Keratinocyte (primary cell): Measurements from ENCODE around the gene ANKFY1. TPM values are rescaled to one million over a fixed set of nuclear protein-coding genes. Genes with fewer than 3 reads are reported as not detected.

ENCODE experiments used
- DNase-seq: peaks from one replicate; pipeline ENCODE4 v3.0.0-alpha.2; 2011; ENCODE audit warnings: low read depth, missing footprints, low spot score
- FAIRE-seq: peaks from 2 replicates; lab custom pipeline; 2011; peaks lifted over from hg19 to GRCh38; lab: Jason Lieb, UNC
- H2AFZ ChIP-seq: 2 replicates; pipeline ENCODE4 v1.6.0; 2012; ENCODE audit warnings: low read length, control low read depth, inconsistent platforms; ENCODE audit not compliant: control insufficient read depth
- H3K27ac ChIP-seq: 2 replicates; pipeline ENCODE4 v1.5.1; 2011; ENCODE audit warnings: low read length; ENCODE audit not compliant: control insufficient read depth, insufficient read depth
- H3K27me3 ChIP-seq: 3 replicates; pipeline ENCODE4 v1.6.0; 2011; ENCODE audit warnings: low read length; ENCODE audit not compliant: control insufficient read depth, insufficient read depth; ENCODE audit errors: extremely low read depth
- H3K36me3 ChIP-seq, 2 experiments: 2 replicates in 1 of 2; 3 replicates in 1 of 2; pipeline ENCODE4 v1.5.1; 2011; ENCODE audit warnings: low read length in 2 of 2, mild to moderate bottlenecking in 1 of 2; ENCODE audit not compliant: control insufficient read depth in 2 of 2, insufficient read depth in 2 of 2; ENCODE audit errors: extremely low read depth in 1 of 2
- H3K4me1 ChIP-seq: 3 replicates; pipeline ENCODE4 v1.5.1; 2011; ENCODE audit warnings: low read length; ENCODE audit not compliant: control insufficient read depth, insufficient read depth; ENCODE audit errors: extremely low read depth
- H3K4me2 ChIP-seq: 3 replicates; pipeline ENCODE4 v1.6.0; 2011; ENCODE audit warnings: low read depth, low read length; ENCODE audit not compliant: control insufficient read depth, insufficient read depth; ENCODE audit errors: extremely low read depth
- H3K4me3 ChIP-seq, 3 experiments: fragments of 200-600 bp in 1 of 3; sonication (generic) in 1 of 3; 2 replicates in 2 of 3; 3 replicates in 1 of 3; pipeline ENCODE4 v1.5.1; 2011 to 2016; ENCODE audit warnings: low read length in 3 of 3, mild to moderate bottlenecking in 3 of 3, control low read depth in 2 of 3, inconsistent platforms in 1 of 3, low read depth in 1 of 3, mixed read lengths in 1 of 3, mixed run types in 1 of 3, moderate library complexity in 1 of 3; ENCODE audit not compliant: control insufficient read depth in 2 of 3, insufficient read depth in 2 of 3; ENCODE audit errors: extremely low read depth in 1 of 3
- H3K79me2 ChIP-seq: 2 replicates; pipeline ENCODE4 v1.6.0; 2012; ENCODE audit warnings: low read length; ENCODE audit not compliant: control insufficient read depth, insufficient read depth
- H3K9ac ChIP-seq: 3 replicates; pipeline ENCODE4 v1.6.0; 2011; ENCODE audit warnings: low read length; ENCODE audit not compliant: control insufficient read depth, insufficient read depth; ENCODE audit errors: extremely low read depth
- H3K9me1 ChIP-seq: 3 replicates; pipeline ENCODE4 v1.6.0; 2011; ENCODE audit warnings: low read length; ENCODE audit not compliant: control insufficient read depth, insufficient read depth; ENCODE audit errors: extremely low read depth
- H3K9me3 ChIP-seq: 2 replicates; pipeline ENCODE4 v1.5.1; 2012; ENCODE audit warnings: low read depth, low read length; ENCODE audit not compliant: control insufficient read depth
- H4K20me1 ChIP-seq: 3 replicates; pipeline ENCODE4 v1.6.0; 2011; ENCODE audit warnings: low read length; ENCODE audit not compliant: control insufficient read depth, insufficient read depth; ENCODE audit errors: extremely low read depth
- CTCF ChIP-seq, 3 experiments: IDR thresholded peaks in 1 of 3; conservative IDR thresholded peaks in 1 of 3; optimal IDR thresholded peaks in 1 of 3; 2 replicates in 2 of 3; 3 replicates in 1 of 3; pipeline versions ENCODE3 to v1.5.1; 2011; ENCODE audit warnings: low read length in 3 of 3, mild to moderate bottlenecking in 3 of 3, moderate library complexity in 2 of 3, control low read depth in 1 of 3, inconsistent platforms in 1 of 3; ENCODE audit not compliant: insufficient read depth in 2 of 3; ENCODE audit errors: extremely low read depth in 1 of 3
- EZH2 ChIP-seq: IDR thresholded peaks from one replicate; pipeline ENCODE4 v1.6.1; 2012; ENCODE audit warnings: inconsistent platforms, mild to moderate bottlenecking, low read length, moderate library complexity
- dilution Hi-C: fragments of 300-500 bp; cut with MboI; formaldehyde crosslinking; loops from one replicate; pipeline ENCODE4 v1.7.0; 2020; ENCODE audit warnings: low sequenced_read_pairs; ENCODE audit not compliant: extremely low pct_ligation_motif_present
- polyA plus RNA-seq, 5 experiments: library from polyadenylated mRNA; depleted of rRNA in 3 of 5; stranded (reverse) in 3 of 5; stranded (forward) in 1 of 5; unstranded in 1 of 5; fragments of >200 nt; gene quantifications; 1 replicate in 1 of 5; 2 replicates in 3 of 5; 3 replicates in 1 of 5; pipeline versions ENCODE4 v1.2.1 to v1.2.3, GENCODE V29; 2011 to 2012; ENCODE audit warnings: missing spikeins in 2 of 5, low read depth in 1 of 5, low replicate concordance in 1 of 5

ANKFY1 gene
- polyA plus RNA-seq, 1 donor (not counting 4 experiments of a cell fraction or from before 2014, with no cell fraction given): 27.0 TPM

- Histone ChIP-seq H3K4me1 (no peaks in the 10 kb centered on the region), H4K20me1 (no peaks in the 10 kb centered on the region), H3K4me2 (no peak overlapping the region), H2AFZ (no peak overlapping the region), H3K9me1 (no peaks in the 10 kb centered on the region), H3K36me3 (peaks cover 12 to 13% of the 10 kb centered on the region in 2 experiments), H3K27me3 (no peaks in the 10 kb centered on the region), H3K79me2 (no peaks in the 10 kb centered on the region), H3K27ac (no peak overlapping the region), H3K9ac (no peak overlapping the region), H3K4me3 (no peak overlapping the region), H3K9me3 (no peaks in the 10 kb centered on the region)
- FAIRE-seq (no peak), DNase-seq (no peak)
- TF ChIP-seq CTCF (optimal IDR thresholded peaks at IDR 0.05 in 1 of 3, IDR thresholded peaks at IDR 0.05 in 1 of 3, conservative IDR thresholded peaks at IDR 0.05 in 1 of 3; ENCODE audit: extremely low read depth in 1 of 3, insufficient read depth in 2 of 3, low read length in 3 of 3) (no peak), EZH2 (no peak)
- dilution Hi-C loops: no loop called here
Measured at GRCh38 chr17:4120332-4120731, 143.4 kb downstream of the ANKFY1 start.

GRCh38 chr17:4119299-4119698, 144.5 kb downstream of the ANKFY1 start:
- Histone ChIP-seq H4K20me1 (no peaks in the 10 kb centered on the region), H3K9me1 (no peaks in the 10 kb centered on the region), H3K9ac (no peak overlapping the region), H3K4me3 (no peak overlapping the region), H3K4me2 (no peak overlapping the region), H3K27ac (no peak overlapping the region), H3K9me3 (no peaks in the 10 kb centered on the region), H3K79me2 (no peaks in the 10 kb centered on the region), H2AFZ (no peak overlapping the region), H3K36me3 (peaks cover 12 to 17% of the 10 kb centered on the region in 2 experiments), H3K4me1 (no peaks in the 10 kb centered on the region), H3K27me3 (no peaks in the 10 kb centered on the region)
- dilution Hi-C loops: no loop called here
- no peak for DNase-seq
- no peak for FAIRE-seq
- TF ChIP-seq CTCF (optimal IDR thresholded peaks at IDR 0.05 in 1 of 3, IDR thresholded peaks at IDR 0.05 in 1 of 3, conservative IDR thresholded peaks at IDR 0.05 in 1 of 3; ENCODE audit: extremely low read depth in 1 of 3, insufficient read depth in 2 of 3, low read length in 3 of 3): no peak
- TF ChIP-seq EZH2: no peak
